GM19351 (cell line): ENCODE measurements around the gene TOR1A.
"Not testable (repeated sequence)": the region's sequence is repeated elsewhere in the genome, so short reads cannot be mapped to it uniquely, and the experiment has no call there.

Source experiments
- ATAC-seq: cut with Tn5 transposase; IDR thresholded peaks from one replicate; pipeline ENCODE4 v1.9.1; 2021; ENCODE audit warnings: mild to moderate bottlenecking, moderate library complexity; ENCODE audit not compliant: unreplicated experiment

The TOR1A gene

GRCh38 chr9:129783516-129784361, 40.2 kb downstream of the TOR1A start:
- ATAC-seq, result no peak

- ATAC-seq, result no peak
Measured at GRCh38 chr9:129781981-129782380, 42.0 kb downstream of the TOR1A start.

GRCh38 chr9:129781131-129781530, 42.8 kb downstream of the TOR1A start:
- no peak for ATAC-seq

GRCh38 chr9:129779560-129780190, 44.3 kb downstream of the TOR1A start:
- no peak for ATAC-seq

GRCh38 chr9:129778469-129778868, 45.5 kb downstream of the TOR1A start:
- no peak for ATAC-seq

GRCh38 chr9:129777769-129778130, 46.2 kb downstream of the TOR1A start:
- ATAC-seq, result no peak

GRCh38 chr9:129776938-129777768, 46.8 kb downstream of the TOR1A start:
- no peak for ATAC-seq

- ATAC-seq, result no peak
Measured at GRCh38 chr9:129776566-129776937, 47.4 kb downstream of the TOR1A start.

- not testable (repeated sequence) for ATAC-seq
Measured at GRCh38 chr9:129776096-129776495, 47.8 kb downstream of the TOR1A start.

GRCh38 chr9:129775448-129775798, 48.5 kb downstream of the TOR1A start:
- no peak for ATAC-seq

- no peak for ATAC-seq
Measured at GRCh38 chr9:129774791-129775447, 49.0 kb downstream of the TOR1A start.

- ATAC-seq, result no peak
Measured at GRCh38 chr9:129773262-129774048, 50.5 kb downstream of the TOR1A start.

GRCh38 chr9:129770741-129771140, 53.2 kb downstream of the TOR1A start:
- ATAC-seq, result no peak

- ATAC-seq, result no peak
Measured at GRCh38 chr9:129769669-129770068, 54.3 kb downstream of the TOR1A start.

- no peak for ATAC-seq
Measured at GRCh38 chr9:129768486-129768885, 55.5 kb downstream of the TOR1A start.

GRCh38 chr9:129765764-129766317, 58.1 kb downstream of the TOR1A start:
- no peak for ATAC-seq

GRCh38 chr9:129762985-129763926, 60.7 kb downstream of the TOR1A start:
- no peak for ATAC-seq
